DOHH2 (cell line): Measurements from ENCODE around the gene DDIT4L.

Source experiments
- H3F3A ChIP-seq: fragments of 200-600 bp; sonication (generic), shearing (Covaris generic); 2 replicates; pipeline ENCODE4 v1.6.0; 2016; ENCODE audit warnings: antibody characterized with exemption, mild to moderate bottlenecking; ENCODE audit not compliant: control insufficient read depth, insufficient read depth
- H3K27ac ChIP-seq: fragments of 200-600 bp; sonication (generic); 2 replicates; pipeline ENCODE4 v1.5.1; 2014; ENCODE audit warnings: low read depth, mild to moderate bottlenecking, low read length, moderate library complexity
- H3K27me3 ChIP-seq: fragments of 200-600 bp; sonication (generic); 2 replicates; pipeline ENCODE4 v1.6.1; 2014; ENCODE audit warnings: mild to moderate bottlenecking, low read length, mixed read lengths; ENCODE audit not compliant: control insufficient read depth
- H3K36me3 ChIP-seq: fragments of 200-600 bp; sonication (generic); 2 replicates; pipeline ENCODE4 v1.6.1; 2014; ENCODE audit warnings: mild to moderate bottlenecking, low read length, moderate library complexity, mixed read lengths; ENCODE audit not compliant: control insufficient read depth
- H3K4me1 ChIP-seq: fragments of 200-600 bp; sonication (generic); 2 replicates; pipeline ENCODE4 v1.6.1; 2014; ENCODE audit warnings: mild to moderate bottlenecking, low read length, mixed read lengths; ENCODE audit not compliant: control insufficient read depth
- H3K4me2 ChIP-seq: fragments of 200-600 bp; sonication (generic); 2 replicates; pipeline ENCODE4 v1.6.0; 2014; ENCODE audit warnings: mild to moderate bottlenecking, low read length, moderate library complexity
- H3K4me3 ChIP-seq: fragments of 200-600 bp; sonication (generic); 2 replicates; pipeline ENCODE4 v1.5.1; 2014; ENCODE audit warnings: mild to moderate bottlenecking, low read length, mixed read lengths
- H3K79me2 ChIP-seq: fragments of 200-600 bp; sonication (generic); 2 replicates; pipeline ENCODE4 v1.6.1; 2014; ENCODE audit warnings: mild to moderate bottlenecking, low read length, mixed read lengths; ENCODE audit not compliant: control insufficient read depth
- H3K9me2 ChIP-seq: fragments of 200-600 bp; sonication (generic); replicated peaks from 2 replicates; pipeline ENCODE4 v1.6.1; 2014; ENCODE audit warnings: mild to moderate bottlenecking, low read length, mixed read lengths; ENCODE audit not compliant: control insufficient read depth
- H3K9me3 ChIP-seq: fragments of 200-600 bp; sonication (generic); 2 replicates; pipeline ENCODE4 v1.6.1; 2014; ENCODE audit warnings: antibody characterized with exemption, low read length, mixed read lengths; ENCODE audit not compliant: control insufficient read depth, insufficient read depth
- H4K20me1 ChIP-seq: fragments of 200-600 bp; sonication (generic); 2 replicates; pipeline ENCODE4 v1.6.0; 2014; ENCODE audit warnings: low read depth, mild to moderate bottlenecking, antibody characterized with exemption, low read length, moderate library complexity; ENCODE audit not compliant: control insufficient read depth, insufficient read depth
- CTCF ChIP-seq: fragments of 200-600 bp; sonication (generic); IDR thresholded peaks from one replicate; pipeline ENCODE4 v1.5.1; 2014; ENCODE audit warnings: antibody characterized with exemption, mild to moderate bottlenecking, low read depth, low read length; ENCODE audit not compliant: poor library complexity, severe bottlenecking
- EZH2phosphoT487 ChIP-seq: fragments of 200-600 bp; sonication (generic); IDR thresholded peaks from 2 replicates; pipeline ENCODE4 v1.6.1; 2017; ENCODE audit warnings: borderline replicate concordance, mild to moderate bottlenecking, antibody characterized with exemption, low read length, moderate library complexity, mixed read lengths

The DDIT4L gene

GRCh38 chr4:100165809-100166208 lies 24.5 kb downstream of the DDIT4L start:
- H3K4me2 ChIP-seq: peak overlapping the region; percentile 55
- no peaks in the 10 kb centered on the region for H3K36me3 ChIP-seq
- peaks cover 12% of the 10 kb centered on the region; the same call in 1 of the 2 replicates for H3K9me3 ChIP-seq
- H3K27ac ChIP-seq: peak overlapping the region; percentile 79
- no peaks in the 10 kb centered on the region for H3K27me3 ChIP-seq
- H4K20me1 ChIP-seq: no peaks in the 10 kb centered on the region
- no peaks in the 10 kb centered on the region for H3K79me2 ChIP-seq
- no peaks in the 10 kb centered on the region for H3F3A ChIP-seq
- no peaks in the 10 kb centered on the region for H3K9me2 ChIP-seq
- TF ChIP-seq CTCF (no peak), EZH2phosphoT487 (no peak)
- peaks cover 46% of the 10 kb centered on the region for H3K4me1 ChIP-seq
- peak overlapping the region; percentile 47 for H3K4me3 ChIP-seq

GRCh38 chr4:100164808-100165760 lies 25.2 kb downstream of the DDIT4L start:
- TF ChIP-seq CTCF (no peak), EZH2phosphoT487 (no peak)
- no peaks in the 10 kb centered on the region for H3K36me3 ChIP-seq
- no peaks in the 10 kb centered on the region for H3K79me2 ChIP-seq
- peak overlapping the region; percentile 47 for H3K4me3 ChIP-seq
- H3K27ac ChIP-seq: peak overlapping the region; percentile 79
- H3K4me1 ChIP-seq: peaks cover 46% of the 10 kb centered on the region
- peaks cover 16% of the 10 kb centered on the region; the same call in 1 of the 2 replicates for H3K9me3 ChIP-seq
- H3F3A ChIP-seq: no peaks in the 10 kb centered on the region
- H4K20me1 ChIP-seq: no peaks in the 10 kb centered on the region
- no peaks in the 10 kb centered on the region for H3K27me3 ChIP-seq
- no peaks in the 10 kb centered on the region for H3K9me2 ChIP-seq
- H3K4me2 ChIP-seq: peak overlapping the region; percentile 55

GRCh38 chr4:100162027-100162685 lies 28.1 kb downstream of the DDIT4L start:
- no peak overlapping the region for H3K27ac ChIP-seq
- no peaks in the 10 kb centered on the region for H3F3A ChIP-seq
- peaks cover 44% of the 10 kb centered on the region for H3K4me1 ChIP-seq
- no peaks in the 10 kb centered on the region for H3K36me3 ChIP-seq
- H3K79me2 ChIP-seq: no peaks in the 10 kb centered on the region
- peak overlapping the region; percentile 13; the same call in 1 of the 2 replicates for H3K4me2 ChIP-seq
- H4K20me1 ChIP-seq: no peaks in the 10 kb centered on the region
- no peak overlapping the region for H3K4me3 ChIP-seq
- peaks cover 16% of the 10 kb centered on the region; the same call in 1 of the 2 replicates for H3K9me3 ChIP-seq
- no peaks in the 10 kb centered on the region for H3K9me2 ChIP-seq
- TF ChIP-seq CTCF (no peak), EZH2phosphoT487 (no peak)
- no peaks in the 10 kb centered on the region for H3K27me3 ChIP-seq
